Tibial artery (tissue), 4 donors: ENCODE data around the gene ADAM19.

Experiments used
- DNase-seq, 2 donors: peaks; one replicate each; pipeline ENCODE4 v3.0.0-alpha.2; 2019
- H3K27ac ChIP-seq, 2 donors: fragments of 200-600 bp; sonication (generic) in 1 of 2; 1 replicate in 1 of 2; 2 replicates in 1 of 2; pipeline ENCODE4 v1.5.1; 2018 to 2019; ENCODE audit warnings: mild to moderate bottlenecking in 1 of 2
- H3K27me3 ChIP-seq, 2 donors: fragments of 200-600 bp; sonication (generic) in 1 of 2; one replicate each; pipeline versions ENCODE4 v1.5.1 to v1.6.0; 2016 to 2019
- H3K36me3 ChIP-seq, 3 donors: fragments of 200-600 bp; sonication (generic) in 2 of 3; one replicate each; pipeline ENCODE4 v1.5.1; 2016 to 2019; ENCODE audit warnings: mild to moderate bottlenecking in 2 of 3
- H3K4me1 ChIP-seq, 4 donors: fragments of 200-600 bp; sonication (generic) in 2 of 4; 1 replicate in 3 of 4; 2 replicates in 1 of 4; pipeline ENCODE4 v1.5.1; 2016 to 2019
- H3K4me3 ChIP-seq, 2 donors: fragments of 200-600 bp; sonication (generic) in 1 of 2; 1 replicate in 1 of 2; 2 replicates in 1 of 2; pipeline ENCODE4 v1.5.1; 2018 to 2019; ENCODE audit warnings: mild to moderate bottlenecking in 2 of 2
- H3K9me3 ChIP-seq, 3 donors: fragments of 200-600 bp; sonication (generic) in 1 of 3; one replicate each; pipeline ENCODE4 v1.5.1; 2016 to 2019
- CTCF ChIP-seq, 2 experiments: fragments of 200-600 bp in 1 of 2; fragments of 450-650 bp in 1 of 2; IDR thresholded peaks; one replicate each; pipeline ENCODE4 v1.5.1; 2017 to 2019; ENCODE audit warnings: antibody characterized with exemption in 2 of 2, mild to moderate bottlenecking in 1 of 2, moderate library complexity in 1 of 2
- intact Hi-C: fragments of 100-400 bp; cut with DNase I; formaldehyde crosslinking; loops from one replicate; pipeline ENCODE4 v1.15.0; 2023; ENCODE audit warnings: low total_unique reads

ADAM19 gene

DNA sequence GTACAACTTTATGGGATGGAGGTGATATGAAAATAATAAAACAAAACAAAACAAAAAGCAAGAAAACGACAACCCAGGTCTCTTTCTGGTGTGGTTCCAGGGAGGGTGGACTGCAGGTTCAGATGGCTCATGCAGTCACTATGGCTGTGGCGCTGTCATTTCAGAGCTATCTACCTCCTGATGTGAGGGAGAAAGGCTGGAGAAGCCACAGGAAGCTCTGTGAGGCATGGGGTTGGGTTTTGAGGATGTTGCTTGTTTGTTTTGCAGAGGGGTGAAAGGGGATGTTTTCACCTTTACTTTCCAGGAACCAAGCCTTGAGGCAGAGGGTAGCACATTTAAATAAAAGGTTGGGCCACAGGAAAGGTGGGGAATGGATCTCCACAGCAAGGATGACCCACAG lies 96.8 kb downstream of the ADAM19 start:
- Histone ChIP-seq H3K9me3 (no peaks in the 10 kb centered on the region), H3K27me3 (no peaks in the 10 kb centered on the region), H3K36me3 (peaks cover 2 to 27% (median 12%) of the 10 kb centered on the region in 3 donors), H3K4me3 (no peak overlapping the region), H3K27ac (peak overlapping the region; percentile 36 to 51), H3K4me1 (peaks cover 0 to 36% (median 8%) of the 10 kb centered on the region in 4 donors)
- intact Hi-C loops = loop anchor here (5.0 kb wide), 2 partner anchors 111 to 239 kb away; no protein-coding TSS in a partner anchor
- TF ChIP-seq CTCF (IDR thresholded peaks at IDR 0.05) = no peak
- DNase-seq = no peak

- Histone ChIP-seq H3K4me3 (no peak overlapping the region), H3K27ac (peak overlapping the region; percentile 36 to 51), H3K36me3 (peaks cover 0 to 27% (median 10%) of the 10 kb centered on the region in 3 donors), H3K4me1 (peaks cover 0 to 42% (median 11%) of the 10 kb centered on the region in 4 donors), H3K9me3 (no peaks in the 10 kb centered on the region), H3K27me3 (no peaks in the 10 kb centered on the region)
- intact Hi-C loops = loop anchor here (5.0 kb wide), 2 partner anchors 111 to 239 kb away; no protein-coding TSS in a partner anchor
- TF ChIP-seq CTCF (IDR thresholded peaks at IDR 0.05) = no peak
- no peak for DNase-seq
Measured at GRCh38 chr5:157477814-157478494, 97.6 kb downstream of the ADAM19 start.

- H3K27ac ChIP-seq = no peak overlapping the region
- H3K9me3 ChIP-seq = no peaks in the 10 kb centered on the region
- H3K4me3 ChIP-seq = no peak overlapping the region
- no peaks in the 10 kb centered on the region for H3K27me3 ChIP-seq
- peaks cover 0 to 42% (median 11%) of the 10 kb centered on the region in 4 donors for H3K4me1 ChIP-seq
- intact Hi-C loops = loop anchor here (5.0 kb wide), 2 partner anchors 110 to 240 kb away; no protein-coding TSS in a partner anchor
- no peak for DNase-seq
- TF ChIP-seq CTCF (IDR thresholded peaks at IDR 0.05) = peak; percentile 73
- H3K36me3 ChIP-seq = peaks cover 0 to 20% (median 5%) of the 10 kb centered on the region in 3 donors
Measured at GRCh38 chr5:157476702-157477408, 98.7 kb downstream of the ADAM19 start.

GRCh38 chr5:157475432-157475831 lies 100.1 kb downstream of the ADAM19 start:
- H3K27ac ChIP-seq = no peak overlapping the region
- H3K4me3 ChIP-seq = no peak overlapping the region
- TF ChIP-seq CTCF (IDR thresholded peaks at IDR 0.05) = no peak
- no peak for DNase-seq
- H3K36me3 ChIP-seq = peaks cover 0 to 6% (median 0%) of the 10 kb centered on the region in 3 donors
- H3K4me1 ChIP-seq = peaks cover 0 to 31% (median 11%) of the 10 kb centered on the region in 4 donors
- no peaks in the 10 kb centered on the region for H3K27me3 ChIP-seq
- H3K9me3 ChIP-seq = no peaks in the 10 kb centered on the region
- intact Hi-C loops = loop anchor here (5.0 kb wide), 2 partner anchors 108 to 242 kb away; no protein-coding TSS in a partner anchor

- no peak for DNase-seq
Measured at GRCh38 chr5:157473383-157474320, 101.9 kb downstream of the ADAM19 start.

More at GRCh38 chr5:157473383-157474320, 101.9 kb downstream of the ADAM19 start:
- intact Hi-C loops = no loop called here
- Histone ChIP-seq H3K36me3 (no peaks in the 10 kb centered on the region), H3K4me3 (no peak overlapping the region), H3K9me3 (no peaks in the 10 kb centered on the region), H3K27me3 (no peaks in the 10 kb centered on the region), H3K27ac (no peak overlapping the region), H3K4me1 (peaks cover 0 to 15% (median 4%) of the 10 kb centered on the region in 4 donors)
- no peak for TF ChIP-seq CTCF (IDR thresholded peaks at IDR 0.05)
